IMR-90 (cell line): Measurements from ENCODE around the gene PRELID1. TPM values are rescaled to one million over a fixed set of nuclear protein-coding genes. Genes with fewer than 3 reads are reported as not detected.

Source experiments
- ATAC-seq: fragments of 200-7000 bp; cut with Tn5 transposase; 2 replicates; pipeline ENCODE4 v1.9.1; 2020; ENCODE audit warnings: low read depth, mild to moderate bottlenecking, moderate library complexity
- BruUV-seq: library from RNA; stranded (reverse); fragments of 400-500 nt; replicated peaks from 2 replicates; lab custom pipeline; 2021; lab: Mats Ljungman, UMichigan
- CTCF ChIA-PET: fragments of 300-600 bp; formaldehyde crosslinking; extraction: SDS; loops from one replicate; lab custom pipeline; 2021; ENCODE audit warnings: antibody characterized with exemption; lab: Yijun Ruan, JAX
- POLR2A ChIA-PET: fragments of 300-600 bp; sonication (Branson Sonifier 250); formaldehyde crosslinking; loops from one replicate; lab custom pipeline; 2022; ENCODE audit warnings: antibody characterized with exemption; ENCODE audit not compliant: unreplicated experiment; lab: Charles Lee
- DNase-seq: peaks from one replicate; pipeline ENCODE4 v3.0.0; 2013
- H2AFZ ChIP-seq: replicated peaks from 2 replicates; pipeline ENCODE3; 2013; ENCODE audit warnings: low read length, mild to moderate bottlenecking; ENCODE audit not compliant: poor library complexity
- H2AK5ac ChIP-seq: 2 replicates; pipeline ENCODE4 v1.6.1; 2013; ENCODE audit warnings: low read depth, low read length, inconsistent platforms
- H2AK9ac ChIP-seq: replicated peaks from 2 replicates; pipeline ENCODE3; 2013; ENCODE audit warnings: mild to moderate bottlenecking, low read depth, low read length, moderate library complexity; ENCODE audit not compliant: poor library complexity
- H2BK120ac ChIP-seq: 2 replicates; pipeline ENCODE4 v1.6.1; 2013; ENCODE audit warnings: low read depth, low read length, inconsistent platforms
- H2BK15ac ChIP-seq: 3 replicates; pipeline ENCODE4 v1.6.1; 2013; ENCODE audit warnings: low read depth, low read length, inconsistent platforms
- H2BK20ac ChIP-seq: 2 replicates; pipeline ENCODE4 v1.6.1; 2013; ENCODE audit warnings: low read depth, mild to moderate bottlenecking, inconsistent platforms, low read length, moderate library complexity
- H2BK5ac ChIP-seq: 2 replicates; pipeline ENCODE4 v1.6.1; 2013; ENCODE audit warnings: mild to moderate bottlenecking, low read depth, low read length, inconsistent platforms; ENCODE audit not compliant: poor library complexity, severe bottlenecking
- H3K14ac ChIP-seq: replicated peaks from 2 replicates; pipeline ENCODE4 v1.6.1; 2013; ENCODE audit warnings: low read depth, low read length, inconsistent platforms
- H3K18ac ChIP-seq: 2 replicates; pipeline ENCODE4 v1.6.1; 2013; ENCODE audit warnings: low read depth, low read length, control low read depth
- H3K23ac ChIP-seq: 2 replicates; pipeline ENCODE4 v1.6.1; 2013; ENCODE audit warnings: low read depth, low read length, inconsistent platforms
- H3K27ac ChIP-seq: 2 replicates; pipeline ENCODE4 v1.5.1; 2013; ENCODE audit warnings: mild to moderate bottlenecking, control low read depth, low read length; ENCODE audit not compliant: insufficient read depth
- H3K27me3 ChIP-seq: 2 replicates; pipeline ENCODE4 v1.6.1; 2013; ENCODE audit warnings: low read length; ENCODE audit not compliant: control insufficient read depth, insufficient read depth
- H3K36me3 ChIP-seq: 2 replicates; pipeline ENCODE4 v1.6.1; 2013; ENCODE audit warnings: low read length, mixed read lengths; ENCODE audit not compliant: control insufficient read depth, insufficient read depth
- H3K4ac ChIP-seq: 2 replicates; pipeline ENCODE4 v1.6.1; 2013; ENCODE audit warnings: low read depth, low read length, inconsistent platforms
- H3K4me1 ChIP-seq: 2 replicates; pipeline ENCODE4 v1.6.1; 2013; ENCODE audit warnings: low read length, mixed read lengths; ENCODE audit not compliant: control insufficient read depth, insufficient read depth
- H3K4me2 ChIP-seq: 2 replicates; pipeline ENCODE4 v1.6.1; 2013; ENCODE audit warnings: low read depth, mild to moderate bottlenecking, control low read depth, low read length, moderate library complexity
- H3K4me3 ChIP-seq: 2 replicates; pipeline ENCODE4 v1.5.1; 2013; ENCODE audit warnings: low read depth, mild to moderate bottlenecking, control low read depth, low read length, moderate library complexity; ENCODE audit not compliant: insufficient read depth
- H3K56ac ChIP-seq: 2 replicates; pipeline ENCODE4 v1.6.1; 2013; ENCODE audit warnings: low read length, inconsistent platforms; ENCODE audit not compliant: insufficient read depth; ENCODE audit errors: extremely low read depth
- H3K79me1 ChIP-seq, 2 experiments: 2 replicates each; pipeline ENCODE4 v1.6.1; 2013; ENCODE audit warnings: low read length in 2 of 2, inconsistent platforms in 1 of 2, low read depth in 1 of 2
- H3K9ac ChIP-seq: 2 replicates; pipeline ENCODE4 v1.6.1; 2013; ENCODE audit warnings: low read depth, low read length, control low read depth
- H3K9me1 ChIP-seq: 2 replicates; pipeline ENCODE4 v1.6.1; 2013; ENCODE audit warnings: low read length, inconsistent platforms; ENCODE audit not compliant: insufficient read depth
- H3K9me3 ChIP-seq: 2 replicates; pipeline ENCODE4 v1.6.1; 2013; ENCODE audit warnings: low read length; ENCODE audit not compliant: control insufficient read depth, insufficient read depth
- H4K20me1 ChIP-seq: 2 replicates; pipeline ENCODE4 v1.6.1; 2013; ENCODE audit warnings: low read length, inconsistent platforms; ENCODE audit not compliant: insufficient read depth
- H4K5ac ChIP-seq: 2 replicates; pipeline ENCODE4 v1.6.1; 2013; ENCODE audit warnings: mild to moderate bottlenecking, low read depth, low read length, control low read depth
- H4K8ac ChIP-seq, 2 experiments: 2 replicates each; pipeline ENCODE4 v1.6.1; 2013; ENCODE audit warnings: low read depth in 2 of 2, low read length in 2 of 2, control low read depth in 1 of 2, inconsistent platforms in 1 of 2
- H4K91ac ChIP-seq: 2 replicates; pipeline ENCODE4 v1.6.1; 2013; ENCODE audit warnings: low read depth, low read length, inconsistent platforms; ENCODE audit not compliant: insufficient read depth
- MAFK ChIP-seq: IDR thresholded peaks from 2 replicates; pipeline ENCODE4 v1.6.1; 2012; ENCODE audit warnings: low read depth, low read length, improper control_type of control experiment
- MXI1 ChIP-seq: IDR thresholded peaks from 2 replicates; pipeline ENCODE4 v1.6.1; 2012; ENCODE audit warnings: low read depth, mild to moderate bottlenecking, low read length, moderate library complexity, borderline replicate concordance
- NFE2L2 ChIP-seq: fragments of 150-350 bp; IDR thresholded peaks from 2 replicates; pipeline ENCODE4 v1.6.1; 2016; ENCODE audit warnings: low read depth, mild to moderate bottlenecking, low read length
- WGBS, 2 experiments: methylation state at CpG; one replicate each; pipeline versions ENCODE4 v1.1.5 to v1.1.7; 2013; ENCODE audit warnings: missing lambda C conversion rate in 2 of 2; ENCODE audit not compliant: insufficient read length in 1 of 2; ENCODE audit errors: extremely low coverage in 2 of 2; 5-methylcytosine and 5-hydroxymethylcytosine counted together
- dilution Hi-C: fragments of 300-500 bp; cut with HindIII; formaldehyde crosslinking; loops from one replicate; pipeline ENCODE4 v1.14.3; 2018; ENCODE audit warnings: low sequenced_read_pairs; ENCODE audit not compliant: unreplicated experiment
- in situ Hi-C: fragments of 300-500 bp; cut with MboI; formaldehyde crosslinking; loops from 3 replicates; pipeline ENCODE4 v1.14.3; 2019; ENCODE audit warnings: low sequenced_read_pairs, inconsistent platforms, mixed read lengths
- intact Hi-C: fragments of 100-400 bp; cut with micrococcal nuclease; formaldehyde crosslinking; loops from 2 replicates; pipeline ENCODE4 v1.10.0; 2022
- polyA plus RNA-seq, 3 experiments: library from polyadenylated mRNA; depleted of rRNA; stranded (reverse); fragments of >200 nt; gene quantifications; 2 replicates each; pipeline ENCODE4 v1.2.3, GENCODE V29; 2012; ENCODE audit warnings: low replicate concordance in 1 of 3
- total RNA-seq: library from RNA; depleted of rRNA; stranded (reverse); fragments of >200 nt; gene quantifications from 2 replicates; pipeline ENCODE4 v1.2.3, GENCODE V29; 2012

PRELID1 gene
- total and polyA plus RNA-seq, 2 of the 4 experiments (the other 2 are of a cell fraction) = 116 to 239 TPM

DNA sequence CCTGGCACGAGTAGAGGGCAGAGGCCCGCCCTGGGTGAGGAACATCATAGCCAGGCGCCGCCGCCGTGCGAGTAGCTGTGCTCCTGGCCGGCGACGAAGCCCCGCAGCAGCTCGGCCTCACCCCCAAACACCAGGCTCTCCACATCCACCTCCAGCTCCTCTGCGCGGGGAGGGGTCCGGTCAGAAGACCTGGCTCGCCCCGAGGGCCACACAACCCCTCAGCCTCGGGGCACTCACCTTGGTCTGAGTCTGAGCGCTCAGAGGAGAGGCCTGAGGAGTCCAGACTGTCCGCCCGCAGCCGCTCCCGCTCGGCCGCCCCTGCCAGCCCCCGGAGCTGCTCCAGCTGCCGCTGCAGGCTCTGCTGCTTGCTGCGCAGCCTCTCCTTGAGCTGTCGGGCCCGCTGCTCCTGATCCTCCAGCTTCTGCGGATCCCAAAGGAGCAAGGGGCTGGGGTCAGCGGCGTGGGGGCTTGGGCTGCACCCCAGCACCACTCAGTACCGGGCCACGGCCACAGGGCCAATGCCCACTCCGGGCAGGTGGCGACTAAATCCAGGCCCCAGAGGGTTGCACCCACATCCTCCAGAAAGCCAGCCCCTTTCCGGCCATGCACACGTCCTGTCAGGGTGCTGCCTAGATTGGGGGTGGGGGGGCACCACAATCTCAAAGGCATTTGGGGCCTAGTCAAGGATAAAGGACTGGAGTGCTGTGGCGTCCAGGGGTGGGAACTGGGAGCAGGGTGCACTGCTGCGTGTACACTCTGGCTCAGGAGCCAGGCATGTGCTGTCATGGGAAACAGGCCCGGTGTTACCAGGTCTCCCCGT is 4.2 kb downstream of the PRELID1 start:
- H3K23ac ChIP-seq = no peak overlapping the region
- WGBS, 2 experiments = 93% methylated on average over 22 of the region's 43 CpGs; no CpG with 5 or more reads in 1 of the 2 experiments
- H2BK120ac ChIP-seq = no peak overlapping the region
- H2AK5ac ChIP-seq = no peak overlapping the region
- CTCF ChIA-PET = no interaction called here
- POLR2A ChIA-PET = interaction anchor here (0.6 kb wide), 1 partner anchor 190 kb away, joined by 3 read pairs; the partner anchor contains the start of gene PDLIM7
- H4K91ac ChIP-seq = no peak overlapping the region
- no peak overlapping the region for H4K8ac ChIP-seq
- H3K27ac ChIP-seq = no peak overlapping the region
- no peak overlapping the region for H3K4ac ChIP-seq
- H3K4me2 ChIP-seq = no peak overlapping the region
- no peak overlapping the region for H2AFZ ChIP-seq
- dilution Hi-C loops = no loop called here
- intact Hi-C loops = no loop called here
- H3K9ac ChIP-seq = no peak overlapping the region
- H3K4me3 ChIP-seq = no peak overlapping the region
- no peak overlapping the region for H3K56ac ChIP-seq
- peaks cover 6% of the 10 kb centered on the region for H3K4me1 ChIP-seq
- ATAC-seq = no peak
- no peak overlapping the region for H3K18ac ChIP-seq
- in situ Hi-C loops = no loop called here
- H4K5ac ChIP-seq = no peak overlapping the region
- no peaks in the 10 kb centered on the region for H3K9me3 ChIP-seq
- peaks cover 48% of the 10 kb centered on the region for H4K20me1 ChIP-seq
- no TSS peak for BruUV-seq
- H3K79me1 ChIP-seq = peaks cover 13 to 72% of the 10 kb centered on the region in 2 experiments; a peak in 3 of 4 replicates
- peaks cover 19% of the 10 kb centered on the region for H3K36me3 ChIP-seq
- no peak overlapping the region for H2BK15ac ChIP-seq
- H2AK9ac ChIP-seq = no peak overlapping the region
- 0 out of 2 replicates have a peak, but pooled peaks cover 4% of the 10 kb centered on the region for H3K9me1 ChIP-seq
- no peak overlapping the region for H2BK20ac ChIP-seq
- TF ChIP-seq NFE2L2 (no peak), MAFK (no peak), MXI1 (no peak)
- H2BK5ac ChIP-seq = no peak overlapping the region
- DNase-seq = no peak
- no peaks in the 10 kb centered on the region for H3K27me3 ChIP-seq
- H3K14ac ChIP-seq = no peak overlapping the region
